CD4-positive, alpha-beta T cell treated with Interferon alpha-2 for 1 hour (primary cell): ENCODE results near the gene TMEM184C.

Source experiments
- DNase-seq, 2 donors: peaks; one replicate each; pipeline ENCODE4 v3.0.0-alpha.2; 2020 to 2022

The TMEM184C gene

DNA sequence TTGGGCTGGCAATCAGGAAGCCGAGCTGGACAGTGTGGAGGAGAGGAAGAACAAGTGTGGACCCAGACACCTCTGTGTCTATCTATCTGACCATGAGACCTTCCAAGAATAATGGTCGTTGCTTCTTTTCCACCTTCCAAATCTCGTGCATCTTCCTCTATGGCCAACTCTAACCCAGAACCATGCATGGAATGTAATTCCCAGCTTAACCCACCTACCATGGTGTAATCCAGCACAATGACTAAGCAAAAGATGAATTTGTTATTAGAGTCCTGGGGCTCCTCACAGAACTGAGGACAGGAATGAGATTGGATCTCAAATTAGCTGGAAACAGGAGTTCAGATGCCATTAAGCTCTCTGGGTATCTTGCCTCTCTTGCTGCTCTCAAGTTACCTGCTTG, 17.4 kb upstream of the TMEM184C start:
- DNase-seq, result no peak

DNA sequence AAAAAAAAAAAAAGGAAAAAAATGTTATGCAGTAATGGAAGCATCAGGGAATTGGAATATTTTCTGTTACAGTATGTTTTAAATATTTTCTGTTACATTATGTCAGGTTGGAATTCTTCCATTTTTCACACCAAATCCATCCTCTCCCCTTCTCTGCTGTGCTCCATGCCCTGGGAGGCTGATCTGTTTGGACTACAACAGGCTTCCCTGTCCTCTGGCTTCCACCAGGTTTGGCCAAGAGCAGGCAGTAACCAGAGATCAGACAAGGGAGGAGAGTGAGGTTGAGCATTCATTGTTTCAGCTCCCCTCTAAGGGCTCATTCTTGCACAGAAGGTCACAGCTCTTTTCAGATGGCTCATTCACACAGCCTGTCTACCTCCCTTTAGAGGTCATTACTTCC, 11.7 kb upstream of the TMEM184C start:
- no peak for DNase-seq

DNA sequence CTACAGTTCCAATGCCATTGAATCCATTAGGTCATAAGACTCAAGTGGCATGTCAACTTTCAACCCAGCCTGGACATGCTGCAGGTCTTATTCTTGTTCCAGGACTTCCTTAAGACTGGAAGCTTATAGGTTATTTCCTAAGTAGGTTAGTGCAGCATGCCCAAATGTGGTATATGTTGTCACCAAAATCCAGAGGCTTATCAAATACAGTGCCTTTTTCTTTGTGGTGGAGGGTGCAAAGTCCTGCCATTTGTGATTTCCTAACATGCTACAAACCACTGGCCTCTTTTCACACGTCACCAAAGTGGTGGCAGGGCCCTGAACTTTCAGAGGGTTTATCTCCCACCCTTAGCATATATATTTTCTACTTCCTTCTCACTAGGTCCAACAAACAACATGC, 9.7 kb upstream of the TMEM184C start:
- no peak for DNase-seq

DNA sequence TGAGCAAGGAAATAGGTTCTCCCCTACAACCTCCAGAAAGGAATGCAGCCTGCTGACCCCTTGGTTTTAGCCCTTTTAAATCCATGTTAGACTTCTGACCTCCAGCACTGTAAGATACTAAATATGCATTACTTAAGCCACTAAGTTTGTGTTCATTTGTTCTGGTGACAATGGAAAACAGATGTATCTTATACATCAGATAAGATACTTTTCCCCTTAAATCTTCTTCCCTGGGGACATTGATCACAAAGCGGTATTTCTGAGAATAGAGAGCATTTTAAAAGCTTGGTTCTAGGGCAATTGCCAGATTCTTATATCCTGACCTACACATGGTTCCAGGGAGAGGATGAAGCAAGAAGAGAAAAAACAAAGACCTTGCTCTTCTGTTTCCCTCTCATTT, 6.5 kb upstream of the TMEM184C start:
- no peak for DNase-seq

DNA sequence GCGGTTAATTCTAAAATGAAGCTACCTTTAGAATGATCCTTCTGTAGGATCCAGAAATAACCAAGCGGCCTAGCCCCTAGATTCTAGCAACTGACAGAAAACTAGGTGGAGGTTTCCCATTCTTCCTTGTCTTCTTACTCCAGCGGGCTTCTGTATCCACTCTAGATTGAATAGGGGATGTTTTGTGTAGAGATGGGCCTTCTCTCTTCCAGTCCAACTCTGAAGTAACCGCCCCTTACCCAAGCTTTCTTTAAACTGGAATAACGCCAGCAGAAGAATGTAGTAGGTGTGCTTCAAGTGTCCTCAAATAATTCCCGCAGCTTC, 386 bp upstream of the TMEM184C start:
- no peak for DNase-seq

DNA sequence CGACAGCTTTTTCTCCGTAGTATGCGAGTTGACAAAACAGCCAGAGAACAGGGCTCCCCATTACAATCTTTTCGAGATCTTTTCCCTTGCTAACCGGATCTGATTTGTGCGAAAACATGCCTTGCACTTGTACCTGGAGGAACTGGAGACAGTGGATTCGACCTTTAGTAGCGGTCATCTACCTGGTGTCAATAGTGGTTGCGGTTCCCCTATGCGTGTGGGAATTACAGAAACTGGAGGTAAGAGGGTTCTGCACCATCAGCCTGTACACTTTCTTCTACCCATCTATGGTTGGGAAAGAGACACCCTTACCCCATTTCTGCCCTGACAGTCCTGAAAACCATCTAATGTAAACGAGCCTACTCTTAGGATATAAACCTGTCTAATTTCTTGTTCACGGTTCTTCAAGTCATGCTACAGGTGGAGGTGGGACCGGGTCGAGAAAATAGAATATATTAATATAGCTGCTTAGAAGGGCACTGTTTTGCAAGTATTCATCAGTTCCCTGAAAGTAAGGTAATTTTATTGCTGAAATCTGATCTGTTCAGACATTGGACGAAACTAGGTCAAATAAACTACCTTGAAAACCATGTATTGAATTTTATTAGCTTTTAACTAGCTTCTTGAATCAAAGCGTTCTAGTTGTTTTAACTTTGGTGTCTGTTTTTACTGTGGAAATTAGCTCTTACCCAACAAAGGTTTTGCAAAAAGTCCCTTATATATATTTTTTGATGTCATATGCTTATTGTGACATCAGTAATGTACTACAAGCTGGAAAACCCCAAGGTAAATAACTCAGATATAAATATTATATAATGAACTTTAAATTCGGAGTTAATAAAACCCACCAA, 869 bp downstream of the TMEM184C start:
- DNase-seq, result peak in 1 of 2 donors; percentile 18

DNA sequence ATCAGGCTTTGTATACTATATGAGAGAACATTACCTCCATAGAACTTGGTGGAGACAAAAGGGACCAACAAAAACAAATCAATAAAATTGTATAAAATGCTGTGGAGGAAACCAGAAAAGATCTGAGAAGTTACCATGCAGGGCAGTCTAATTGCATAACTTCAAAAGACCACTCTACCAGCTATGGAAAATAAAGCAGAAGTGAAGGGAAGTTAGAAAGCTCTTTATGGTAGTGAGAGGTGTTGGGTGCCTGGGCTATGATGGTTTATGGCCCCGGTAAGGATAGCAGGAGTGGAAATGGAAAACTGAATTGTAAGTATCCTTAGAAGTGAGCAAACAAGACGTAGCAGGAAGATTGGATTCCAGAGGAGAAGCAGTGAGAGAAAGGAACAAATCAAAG, 3.1 kb downstream of the TMEM184C start:
- no peak for DNase-seq

DNA sequence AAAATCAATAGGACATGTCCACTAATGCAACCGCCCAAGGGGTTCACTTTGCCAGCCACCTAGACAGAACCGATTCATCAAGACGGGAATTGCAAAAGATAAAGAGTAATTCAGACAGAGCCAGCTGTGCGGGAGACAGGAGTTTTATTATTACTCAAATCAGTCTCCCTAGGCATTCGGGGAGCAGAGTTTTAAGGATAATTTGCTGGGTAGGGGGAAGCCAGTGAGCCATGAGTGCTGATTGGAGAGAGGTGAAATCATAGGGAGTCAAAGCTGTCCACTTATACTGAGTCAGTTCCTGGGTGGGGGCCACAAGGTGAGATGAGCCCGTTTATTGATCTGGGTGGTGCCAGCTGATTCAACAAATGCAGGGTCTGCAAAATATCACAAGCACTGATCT, 8.5 kb downstream of the TMEM184C start:
- DNase-seq, result no peak

DNA sequence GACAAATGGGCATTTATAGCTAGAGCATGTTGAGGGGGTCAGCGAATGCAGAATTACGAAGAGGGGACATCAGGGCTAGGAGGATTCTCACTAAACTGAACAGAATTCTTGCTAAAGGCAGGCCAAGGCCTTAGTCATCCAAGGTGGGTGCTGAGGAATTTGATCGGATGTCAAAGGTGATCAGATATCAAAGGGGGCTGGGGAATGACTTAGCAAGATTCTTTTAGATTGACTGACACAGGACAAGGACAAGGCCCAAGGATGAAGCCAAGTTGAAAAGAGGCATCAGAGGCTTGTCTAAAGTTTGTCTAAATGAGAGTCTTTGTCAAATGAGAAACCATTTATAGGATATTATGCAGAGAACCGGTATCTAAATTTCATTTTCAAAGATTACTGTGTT, 9.7 kb downstream of the TMEM184C start:
- no peak for DNase-seq

DNA sequence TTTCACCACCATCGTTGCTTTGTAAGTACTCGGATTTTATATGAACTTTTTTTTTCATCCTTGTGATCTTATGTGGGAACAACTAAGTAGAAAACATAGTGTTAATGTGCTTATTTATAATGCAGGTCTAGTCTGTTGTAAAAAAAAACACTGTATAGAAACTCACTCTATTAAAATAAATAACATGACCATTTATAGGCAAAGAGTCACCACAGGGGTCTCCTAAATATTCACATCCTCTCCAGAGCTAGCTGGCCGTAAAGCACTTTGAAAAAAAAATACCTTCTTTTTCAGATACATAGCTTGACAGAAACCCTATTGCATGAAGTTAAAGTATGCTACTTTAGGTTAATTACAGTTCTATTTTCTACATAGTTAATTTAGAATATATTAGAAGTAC, 11.2 kb downstream of the TMEM184C start:
- no peak for DNase-seq

DNA sequence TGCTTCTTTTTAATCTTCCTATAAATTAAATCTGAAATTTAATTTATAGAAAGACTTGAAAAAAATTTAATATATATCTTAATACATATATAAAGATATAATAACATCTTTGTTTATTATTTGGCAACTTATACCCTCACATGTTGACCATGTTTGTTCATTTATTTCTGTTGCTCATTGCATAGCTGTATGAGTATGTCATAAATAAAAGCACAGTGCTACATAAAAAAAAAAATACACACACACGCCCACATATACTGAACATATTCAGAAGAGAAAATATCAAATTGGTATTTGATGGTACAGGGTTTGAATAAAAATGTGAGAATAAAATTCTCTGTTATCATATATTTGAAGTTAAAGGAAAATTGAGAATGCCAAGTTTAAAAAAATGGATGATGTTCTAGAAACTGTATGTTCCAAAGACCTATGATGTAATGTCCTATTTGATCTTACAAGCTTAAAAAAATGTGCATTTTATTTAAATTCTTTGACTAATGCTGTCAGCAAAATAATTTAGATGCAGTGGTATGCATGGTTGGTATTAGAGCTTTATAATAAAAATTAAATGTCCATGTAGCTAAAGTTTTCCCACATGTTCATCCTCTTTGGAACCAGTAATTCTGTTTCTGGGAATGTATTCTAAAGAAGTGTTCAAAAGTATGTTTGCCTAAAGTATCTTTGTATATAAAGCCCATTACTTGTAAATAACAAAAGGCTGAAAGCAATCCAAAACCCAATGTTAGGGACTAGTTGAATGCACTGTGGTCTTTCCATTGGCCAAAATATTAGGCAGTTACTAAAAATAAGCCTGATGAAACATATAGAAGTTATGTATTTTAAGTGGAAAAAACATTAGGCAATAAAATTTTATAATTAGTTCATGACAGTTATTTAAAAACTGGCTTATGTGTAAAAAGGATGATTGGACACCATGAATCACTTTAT, 12.9 kb downstream of the TMEM184C start:
- DNase-seq, result no peak

DNA sequence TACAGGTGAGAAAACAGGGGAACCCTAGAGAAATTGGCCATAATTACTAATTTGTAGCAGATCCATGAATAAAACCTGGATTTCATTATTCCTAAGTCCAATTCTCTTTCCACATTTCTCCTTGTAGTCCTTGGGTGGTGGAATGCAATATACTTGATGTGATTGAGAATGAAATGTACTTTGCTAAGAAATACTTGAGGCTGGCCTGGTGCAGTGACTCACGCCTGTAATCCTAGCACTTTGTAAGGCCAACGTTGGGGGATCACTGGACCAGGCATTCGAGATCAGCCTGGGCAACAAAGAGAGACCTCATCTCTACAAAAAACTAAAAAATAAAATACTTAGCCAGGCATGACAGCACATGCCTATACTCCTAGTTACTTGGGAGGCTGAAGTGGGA, 15.9 kb downstream of the TMEM184C start:
- DNase-seq, result no peak

DNA sequence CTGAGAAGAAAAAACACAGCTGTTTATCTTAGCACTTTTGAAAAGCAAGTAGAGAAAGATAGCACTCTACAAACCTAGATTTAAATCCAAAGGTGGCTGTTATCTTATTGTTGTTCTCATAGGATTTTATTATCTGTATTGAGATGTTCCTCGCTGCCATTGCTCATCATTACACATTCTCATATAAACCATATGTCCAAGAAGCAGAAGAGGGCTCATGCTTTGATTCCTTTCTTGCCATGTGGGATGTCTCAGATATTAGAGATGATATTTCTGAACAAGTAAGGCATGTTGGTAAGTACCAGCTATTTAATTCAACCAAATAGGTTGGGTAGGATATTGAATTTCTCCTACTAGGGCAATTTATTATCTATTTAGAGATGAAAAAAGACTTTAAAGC, 16.4 kb downstream of the TMEM184C start:
- no peak for DNase-seq

DNA sequence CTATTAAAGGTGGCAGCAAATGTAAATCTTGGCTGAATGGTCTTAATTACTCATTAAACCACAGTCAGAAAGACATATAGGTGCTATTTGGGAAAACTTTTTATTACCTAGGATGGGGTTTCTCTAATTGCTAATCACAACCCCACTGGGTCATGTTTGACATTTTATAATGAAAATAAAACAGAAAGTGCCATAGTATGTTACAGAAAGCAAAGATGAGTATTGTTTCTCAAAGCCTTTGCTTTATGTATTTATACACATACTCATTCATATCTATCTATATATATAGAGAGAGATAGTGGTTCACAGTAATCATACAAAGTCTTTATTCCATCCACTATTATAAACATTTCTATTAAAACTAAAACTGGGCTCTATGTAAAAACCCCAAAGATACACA, 18.2 kb downstream of the TMEM184C start:
- no peak for DNase-seq

DNA sequence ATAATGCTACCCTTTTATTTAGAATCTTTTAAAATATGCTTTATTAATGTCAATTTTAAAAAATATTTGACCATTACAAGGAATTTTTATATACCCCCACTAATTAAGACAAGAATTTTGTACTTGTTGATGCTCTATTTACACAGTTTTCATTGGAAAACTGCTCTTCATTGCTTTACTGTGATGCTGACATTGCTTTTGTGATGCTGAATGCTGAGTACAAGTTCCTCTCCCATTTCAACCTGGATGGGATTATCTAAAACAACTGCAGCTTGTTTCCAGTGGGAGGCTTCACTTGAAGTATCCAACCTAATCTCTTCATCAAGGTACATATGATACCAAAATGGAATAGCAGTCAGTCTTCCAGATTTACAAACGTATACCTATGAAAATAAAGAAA, 21.2 kb downstream of the TMEM184C start:
- DNase-seq, result no peak

DNA sequence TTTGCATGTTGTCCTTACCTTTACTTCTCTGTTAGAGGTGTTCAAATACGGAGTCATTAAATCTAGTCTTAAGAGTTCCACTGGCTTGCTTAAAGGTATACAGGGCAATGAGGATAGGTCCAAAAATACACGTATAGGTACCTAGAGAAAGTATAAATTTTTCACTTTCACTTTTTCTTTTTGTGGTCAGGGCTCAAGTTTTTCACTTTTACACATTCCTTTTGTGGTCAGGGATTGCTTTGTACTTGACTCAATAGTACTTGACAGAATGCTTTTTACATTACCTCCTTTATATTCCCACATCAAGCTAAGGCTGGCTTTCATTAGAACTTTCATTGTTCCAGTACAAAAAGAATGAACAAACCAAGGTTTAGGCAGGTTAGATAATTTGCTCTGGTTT, 21.7 kb downstream of the TMEM184C start:
- no peak for DNase-seq

DNA sequence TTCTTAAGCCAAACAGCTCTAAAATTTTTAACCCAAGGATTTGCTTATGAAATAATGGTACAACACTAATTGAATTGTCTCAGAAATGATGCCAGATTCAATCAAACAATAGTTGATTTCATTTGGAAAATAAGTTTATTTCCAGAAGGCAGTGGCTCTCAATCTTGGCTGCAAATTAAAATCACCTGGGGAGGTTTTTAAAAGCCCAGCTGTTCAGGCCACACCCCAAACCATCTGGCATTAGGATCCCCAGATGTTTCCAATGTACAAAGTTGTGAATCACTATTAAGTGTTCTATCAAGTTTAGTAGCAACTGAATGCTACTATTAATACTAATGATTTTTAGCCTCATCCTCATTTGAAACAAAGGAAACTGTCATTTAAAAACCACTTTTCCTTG, 22.2 kb downstream of the TMEM184C start:
- no peak for DNase-seq

DNA sequence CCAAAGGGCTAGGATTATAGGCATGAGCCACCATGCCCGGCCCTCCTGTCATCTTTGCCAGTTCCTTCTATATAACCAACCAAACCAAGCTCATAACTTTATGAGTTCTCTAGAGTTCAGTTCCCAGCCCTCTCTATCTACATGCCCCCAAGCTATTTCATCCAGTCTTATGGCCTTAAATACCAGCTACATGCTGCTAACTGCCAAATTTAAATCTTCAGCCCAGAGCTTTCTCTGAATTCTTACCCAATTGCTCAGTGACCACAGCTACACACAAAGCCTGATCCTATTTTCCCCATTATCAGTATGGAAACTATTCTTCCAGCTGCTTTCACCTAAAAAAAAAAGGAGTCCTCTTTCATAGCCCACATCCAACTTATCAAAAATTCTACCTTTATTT, 23.1 kb downstream of the TMEM184C start:
- no peak for DNase-seq

DNA sequence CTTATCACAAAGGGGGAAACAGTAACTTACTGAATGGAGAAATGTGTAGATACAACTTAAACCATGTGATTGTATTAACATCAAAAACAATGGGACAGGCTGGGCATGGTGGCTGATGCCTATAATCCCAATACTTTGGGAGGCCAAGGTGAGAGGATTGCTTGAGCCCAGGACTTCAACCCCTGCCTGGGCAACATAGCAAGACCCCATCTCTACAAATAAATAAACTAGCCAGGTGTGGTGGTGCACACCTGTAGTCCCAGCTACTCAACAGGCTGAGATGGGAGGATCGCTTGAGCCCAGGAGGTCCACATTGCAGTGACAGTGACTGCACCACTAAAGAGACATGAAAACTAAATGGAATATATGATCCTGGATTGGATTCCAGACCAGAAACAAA, 26.4 kb downstream of the TMEM184C start:
- no peak for DNase-seq

DNA sequence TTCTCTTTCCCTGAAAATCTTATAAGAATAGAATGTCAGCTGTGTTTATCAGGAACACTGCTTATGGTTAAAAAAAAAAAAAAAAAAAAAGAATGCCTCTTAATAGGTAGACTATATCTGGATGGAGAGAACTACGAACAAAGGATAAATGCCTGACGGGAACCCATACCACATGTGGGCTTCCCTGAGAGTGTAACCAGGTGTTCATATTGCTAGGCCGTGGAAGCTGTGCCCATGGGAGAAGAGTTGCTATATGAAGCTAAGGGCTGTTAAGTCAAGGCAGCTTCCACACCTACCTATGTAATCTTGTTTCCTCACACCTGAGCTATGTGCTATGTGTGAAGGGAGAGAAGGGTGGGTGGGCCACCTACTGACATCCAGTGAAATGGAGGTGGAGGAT, 27.3 kb downstream of the TMEM184C start:
- DNase-seq, result no peak

DNA sequence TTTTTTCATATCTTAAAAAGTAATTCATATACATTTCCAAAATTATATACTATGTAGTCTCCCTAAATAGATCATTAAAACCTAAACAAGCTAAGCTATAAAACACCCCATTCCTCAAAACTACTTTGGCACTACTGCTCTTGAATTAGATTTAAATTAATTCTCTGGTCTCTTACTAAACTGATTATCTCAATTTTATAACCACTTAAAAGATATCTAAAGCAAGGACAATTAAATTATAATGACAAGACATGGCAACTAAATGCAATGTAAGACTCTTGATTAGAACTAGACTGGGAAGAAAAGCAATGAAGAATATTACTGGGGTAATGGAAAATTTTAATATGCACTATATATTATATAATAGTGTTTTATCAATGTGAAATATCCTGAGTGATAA, 27.9 kb downstream of the TMEM184C start:
- DNase-seq, result no peak

DNA sequence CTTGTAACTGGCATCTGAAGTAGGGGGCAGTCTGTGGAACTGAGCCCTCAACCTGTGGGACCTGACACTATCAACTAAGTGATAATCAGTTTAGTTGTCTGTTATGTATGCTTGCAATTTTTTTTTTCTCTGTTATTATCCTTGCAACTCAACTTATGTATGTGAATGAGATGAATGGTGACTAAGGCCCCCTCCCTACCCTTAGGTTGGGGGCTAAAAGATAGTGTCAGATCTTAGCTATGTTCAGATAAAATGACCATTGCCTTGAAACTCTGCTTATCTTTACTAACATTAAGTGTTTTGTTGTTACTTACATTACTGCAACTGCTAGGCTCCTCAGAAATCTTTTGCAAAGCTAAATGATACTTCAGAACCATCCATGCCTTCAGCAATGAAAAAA, 31.5 kb downstream of the TMEM184C start:
- DNase-seq, result no peak

DNA sequence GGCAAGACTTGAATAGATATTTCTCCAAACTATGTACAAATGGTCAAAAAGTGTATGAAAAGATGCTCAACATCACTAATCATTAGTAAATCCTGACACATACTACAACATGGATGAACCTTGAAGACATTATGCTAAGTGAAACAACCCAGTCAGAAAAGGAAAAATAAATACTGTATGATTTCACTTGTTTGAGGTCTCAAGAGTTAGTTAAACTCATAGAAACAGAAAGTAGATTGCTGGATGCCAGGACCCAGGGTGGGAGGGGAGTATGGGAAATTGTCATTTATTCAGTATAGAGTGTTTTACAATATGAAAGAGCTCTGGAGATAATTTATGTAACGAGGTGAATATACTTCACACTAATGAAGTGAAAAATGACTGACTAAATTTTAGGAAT, 34.4 kb downstream of the TMEM184C start:
- DNase-seq, result no peak

DNA sequence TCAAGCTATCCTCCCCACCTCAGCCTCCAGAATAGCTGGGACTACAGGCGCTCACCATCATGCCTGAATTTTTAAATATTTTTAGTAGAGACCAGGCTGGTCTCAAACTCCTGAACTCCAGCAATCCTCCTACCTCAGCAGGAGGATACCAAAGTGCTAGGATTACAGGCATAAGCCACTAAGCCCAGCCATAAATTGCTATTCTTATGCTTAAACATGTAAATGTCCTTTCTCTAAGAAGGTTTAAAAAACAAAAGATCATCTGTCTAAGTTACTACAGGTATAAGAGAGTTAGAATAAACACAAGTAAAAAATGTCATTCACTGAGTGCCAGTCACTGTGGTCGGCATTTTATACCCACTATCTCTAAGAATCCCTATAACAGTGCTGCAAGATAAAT, 38.4 kb downstream of the TMEM184C start:
- DNase-seq, result no peak
